Fibroblast of lung (primary cell): Measurements from ENCODE around the gene SPRYD4.

ENCODE experiments used
- CTCF ChIP-seq, 2 donors: IDR thresholded peaks in 1 of 2; conservative IDR thresholded peaks in 1 of 2; 1 replicate in 1 of 2; 2 replicates in 1 of 2; pipeline ENCODE4 v1.5.1; 2011 to 2012; ENCODE audit warnings: low read length in 2 of 2, control low read depth in 1 of 2, inconsistent platforms in 1 of 2, low read depth in 1 of 2, mild to moderate bottlenecking in 1 of 2
- EZH2 ChIP-seq: IDR thresholded peaks from 2 replicates; pipeline ENCODE4 v1.5.1; 2012; ENCODE audit warnings: low read length, control low read depth, mild to moderate bottlenecking; ENCODE audit errors: missing control alignments

GRCh38 chr12:56425940-56426438, 42.4 kb upstream of the SPRYD4 start:
- TF ChIP-seq CTCF (conservative IDR thresholded peaks at IDR 0.05 in 1 of 2, IDR thresholded peaks at IDR 0.05 in 1 of 2; ENCODE audit: low read depth in 1 of 2, low read length in 2 of 2) = no peak
- TF ChIP-seq EZH2 = no peak
